ENCODE measurements around the gene PLXNA2. TPM values are rescaled to one million over a fixed set of nuclear protein-coding genes. Genes with fewer than 3 reads are reported as not detected.

The PLXNA2 gene
- polyA plus RNA-seq, 6 donors from 2014 or later: 0.35 to 1.6 (median 0.60) TPM; not detected in 1

GRCh38 chr1:208221291-208221622, 22.9 kb downstream of the PLXNA2 start:
- H3K36me3 Mint-ChIP-seq: peaks cover 5 to 9% of the 10 kb centered on the region in 2 donors
- H3K4me1 Mint-ChIP-seq: peaks cover 0 to 5% (median 0%) of the 10 kb centered on the region in 3 donors
- DNase-seq: no peak
- H3K27ac Mint-ChIP-seq: no peak overlapping the region
- no peak for ATAC-seq (ENCODE audit: low read depth in 2 of 2)
- H3K27me3 Mint-ChIP-seq: peaks cover 0 to 15% (median 7%) of the 10 kb centered on the region in 3 donors
- H3K4me3 Mint-ChIP-seq: no peak overlapping the region
- H3K9me3 Mint-ChIP-seq: no peaks in the 10 kb centered on the region

GRCh38 chr1:208219659-208220282, 24.4 kb downstream of the PLXNA2 start:
- DNase-seq (no peak), ATAC-seq (ENCODE audit: low read depth in 2 of 2) (no peak)
- Mint-ChIP-seq H3K9me3 (peaks cover 0 to 5% (median 0%) of the 10 kb centered on the region in 7 donors), H3K27ac (no peak overlapping the region), H3K36me3 (peaks cover 10 to 22% of the 10 kb centered on the region in 2 donors), H3K4me1 (peaks cover 0 to 5% (median 0%) of the 10 kb centered on the region in 3 donors), H3K27me3 (peaks cover 5 to 14% (median 7%) of the 10 kb centered on the region in 3 donors), H3K4me3 (peak overlapping the region in 1 of 8 donors; percentile 54)

GRCh38 chr1:208219098-208219658, 25.0 kb downstream of the PLXNA2 start:
- peaks cover 0 to 5% (median 0%) of the 10 kb centered on the region in 3 donors for H3K4me1 Mint-ChIP-seq
- H3K9me3 Mint-ChIP-seq: peaks cover 0 to 5% (median 0%) of the 10 kb centered on the region in 7 donors
- ATAC-seq (ENCODE audit: low read depth in 2 of 2): no peak
- H3K27ac Mint-ChIP-seq: no peak overlapping the region
- no peak for DNase-seq
- H3K4me3 Mint-ChIP-seq: no peak overlapping the region
- peaks cover 10 to 22% of the 10 kb centered on the region in 2 donors for H3K36me3 Mint-ChIP-seq
- peaks cover 5 to 11% (median 7%) of the 10 kb centered on the region in 3 donors for H3K27me3 Mint-ChIP-seq

GRCh38 chr1:208218237-208219097, 25.7 kb downstream of the PLXNA2 start:
- peaks cover 0 to 5% (median 0%) of the 10 kb centered on the region in 3 donors for H3K4me1 Mint-ChIP-seq
- no peak overlapping the region for H3K4me3 Mint-ChIP-seq
- H3K9me3 Mint-ChIP-seq: peaks cover 0 to 5% (median 0%) of the 10 kb centered on the region in 7 donors
- no peak for ATAC-seq (ENCODE audit: low read depth in 2 of 2)
- H3K27ac Mint-ChIP-seq: peak overlapping the region in 1 of 6 donors; percentile 37
- no peak for DNase-seq
- peaks cover 10 to 22% of the 10 kb centered on the region in 2 donors for H3K36me3 Mint-ChIP-seq
- peaks cover 5 to 11% (median 7%) of the 10 kb centered on the region in 3 donors for H3K27me3 Mint-ChIP-seq

- H3K9me3 Mint-ChIP-seq: peaks cover 0 to 5% (median 0%) of the 10 kb centered on the region in 7 donors
- peaks cover 5 to 11% (median 5%) of the 10 kb centered on the region in 3 donors for H3K27me3 Mint-ChIP-seq
- H3K36me3 Mint-ChIP-seq: peaks cover 10 to 22% of the 10 kb centered on the region in 2 donors
- no peak overlapping the region for H3K4me3 Mint-ChIP-seq
- ATAC-seq (ENCODE audit: low read depth in 2 of 2) (no peak), DNase-seq (no peak)
- H3K4me1 Mint-ChIP-seq: peaks cover 0 to 5% (median 0%) of the 10 kb centered on the region in 3 donors
- no peak overlapping the region for H3K27ac Mint-ChIP-seq
These were observed 26.4 kb downstream of the PLXNA2 start for GRCh38 chr1:208217781-208218180.

GRCh38 chr1:208216806-208217205, 27.4 kb downstream of the PLXNA2 start:
- peaks cover 0 to 11% (median 5%) of the 10 kb centered on the region in 3 donors for H3K27me3 Mint-ChIP-seq
- H3K9me3 Mint-ChIP-seq: peaks cover 0 to 5% (median 0%) of the 10 kb centered on the region in 7 donors
- peaks cover 10 to 22% of the 10 kb centered on the region in 2 donors for H3K36me3 Mint-ChIP-seq
- ATAC-seq (ENCODE audit: low read depth in 2 of 2): no peak
- DNase-seq: no peak
- H3K4me1 Mint-ChIP-seq: peaks cover 0 to 5% (median 0%) of the 10 kb centered on the region in 3 donors
- H3K4me3 Mint-ChIP-seq: no peak overlapping the region
- peak overlapping the region in 1 of 6 donors; percentile 4 for H3K27ac Mint-ChIP-seq

GRCh38 chr1:208216062-208216461, 28.1 kb downstream of the PLXNA2 start:
- peaks cover 0 to 5% (median 0%) of the 10 kb centered on the region in 3 donors for H3K4me1 Mint-ChIP-seq
- peak overlapping the region in 1 of 6 donors; percentile 37 for H3K27ac Mint-ChIP-seq
- ATAC-seq (ENCODE audit: low read depth in 2 of 2): no peak
- H3K27me3 Mint-ChIP-seq: peaks cover 0 to 11% (median 5%) of the 10 kb centered on the region in 3 donors
- no peak overlapping the region for H3K4me3 Mint-ChIP-seq
- no peak for DNase-seq
- H3K9me3 Mint-ChIP-seq: peaks cover 0 to 5% (median 0%) of the 10 kb centered on the region in 7 donors
- H3K36me3 Mint-ChIP-seq: peaks cover 10 to 22% of the 10 kb centered on the region in 2 donors

GRCh38 chr1:208215393-208215792, 28.8 kb downstream of the PLXNA2 start:
- H3K4me3 Mint-ChIP-seq: no peak overlapping the region
- peaks cover 0 to 5% (median 0%) of the 10 kb centered on the region in 3 donors for H3K4me1 Mint-ChIP-seq
- H3K27ac Mint-ChIP-seq: peak overlapping the region in 1 of 6 donors; percentile 34
- H3K9me3 Mint-ChIP-seq: peaks cover 0 to 5% (median 0%) of the 10 kb centered on the region in 7 donors
- no peak for ATAC-seq (ENCODE audit: low read depth in 2 of 2)
- peaks cover 0 to 5% (median 5%) of the 10 kb centered on the region in 3 donors for H3K27me3 Mint-ChIP-seq
- peaks cover 10 to 22% of the 10 kb centered on the region in 2 donors for H3K36me3 Mint-ChIP-seq
- no peak for DNase-seq

GRCh38 chr1:208213786-208214185, 30.4 kb downstream of the PLXNA2 start:
- Mint-ChIP-seq H3K36me3 (peaks cover 10 to 22% of the 10 kb centered on the region in 2 donors), H3K27me3 (peaks cover 0 to 5% (median 0%) of the 10 kb centered on the region in 3 donors), H3K27ac (no peak overlapping the region), H3K4me1 (no peaks in the 10 kb centered on the region), H3K9me3 (peaks cover 0 to 5% (median 0%) of the 10 kb centered on the region in 7 donors), H3K4me3 (no peak overlapping the region)
- DNase-seq (no peak), ATAC-seq (ENCODE audit: low read depth in 2 of 2) (no peak)

- peak overlapping the region in 1 of 8 donors; percentile 29 for H3K4me3 Mint-ChIP-seq
- H3K27me3 Mint-ChIP-seq: peaks cover 0 to 5% (median 0%) of the 10 kb centered on the region in 3 donors
- no peaks in the 10 kb centered on the region for H3K4me1 Mint-ChIP-seq
- ATAC-seq (ENCODE audit: low read depth in 2 of 2): no peak
- H3K27ac Mint-ChIP-seq: peak overlapping the region in 1 of 6 donors; percentile 15
- peaks cover 0 to 5% (median 0%) of the 10 kb centered on the region in 7 donors for H3K9me3 Mint-ChIP-seq
- H3K36me3 Mint-ChIP-seq: peaks cover 10 to 22% of the 10 kb centered on the region in 2 donors
- DNase-seq: no peak
These were observed 31.3 kb downstream of the PLXNA2 start for GRCh38 chr1:208212893-208213292.

GRCh38 chr1:208211921-208212843, 32.0 kb downstream of the PLXNA2 start:
- peaks cover 0 to 5% (median 0%) of the 10 kb centered on the region in 3 donors for H3K27me3 Mint-ChIP-seq
- no peak for DNase-seq

GRCh38 chr1:208209896-208210589, 34.1 kb downstream of the PLXNA2 start:
- H3K4me3 Mint-ChIP-seq: no peak overlapping the region
- ATAC-seq (ENCODE audit: low read depth in 2 of 2) (no peak), DNase-seq (no peak)
- peaks cover 0 to 2% of the 10 kb centered on the region in 2 donors for H3K36me3 Mint-ChIP-seq
- H3K9me3 Mint-ChIP-seq: peaks cover 0 to under 1% (median 0%) of the 10 kb centered on the region in 7 donors
- no peak overlapping the region for H3K27ac Mint-ChIP-seq
- H3K27me3 Mint-ChIP-seq: peaks cover 0 to 2% (median 0%) of the 10 kb centered on the region in 3 donors
- H3K4me1 Mint-ChIP-seq: no peaks in the 10 kb centered on the region

More at GRCh38 chr1:208211921-208212843, 32.0 kb downstream of the PLXNA2 start:
- ATAC-seq (ENCODE audit: low read depth in 2 of 2): no peak
- Mint-ChIP-seq H3K27ac (peak overlapping the region in 1 of 6 donors; percentile 24), H3K36me3 (peaks cover 10 to 22% of the 10 kb centered on the region in 2 donors), H3K9me3 (peaks cover 0 to 5% (median 0%) of the 10 kb centered on the region in 7 donors), H3K4me1 (no peaks in the 10 kb centered on the region), H3K4me3 (peak overlapping the region in 1 of 8 donors; percentile 29)
